GM23338 (cell line): ENCODE measurements around the gene PAF1. TPM values are rescaled to one million over a fixed set of nuclear protein-coding genes. Genes with fewer than 3 reads are reported as not detected.

Experiments
- ATAC-seq: fragments of 200-7000 bp; cut with Tn5 transposase; 3 replicates; pipeline ENCODE4 v1.9.1; 2020
- DNase-seq: peaks from one replicate; pipeline ENCODE4 v3.0.0-alpha.2; 2015; ENCODE audit warnings: low spot score
- H2AFZ ChIP-seq: fragments of 200-600 bp; sonication (generic); 2 replicates; pipeline ENCODE4 v1.8.0; 2016; ENCODE audit warnings: antibody characterized with exemption, mild to moderate bottlenecking, moderate library complexity
- H3F3A ChIP-seq: fragments of 200-600 bp; sonication (generic); replicated peaks from 2 replicates; pipeline ENCODE4 v1.8.0; 2017; ENCODE audit warnings: antibody characterized with exemption, mixed run types, low read depth
- H3K27ac ChIP-seq: fragments of 200-600 bp; sonication (generic); 2 replicates; pipeline ENCODE4 v1.6.1; 2016; ENCODE audit warnings: low read depth
- H3K27me3 ChIP-seq: fragments of 200-600 bp; sonication (generic); 2 replicates; pipeline ENCODE4 v1.8.0; 2016; ENCODE audit warnings: mild to moderate bottlenecking, mixed run types, moderate library complexity; ENCODE audit not compliant: insufficient read depth
- H3K36me3 ChIP-seq: fragments of 200-600 bp; sonication (generic); 2 replicates; pipeline ENCODE4 v1.8.0; 2016; ENCODE audit warnings: mild to moderate bottlenecking; ENCODE audit not compliant: insufficient read depth
- H3K4me1 ChIP-seq: fragments of 200-600 bp; sonication (generic); 2 replicates; pipeline ENCODE4 v1.8.0; 2016; ENCODE audit warnings: mild to moderate bottlenecking, moderate library complexity; ENCODE audit not compliant: insufficient read depth
- H3K4me2 ChIP-seq: fragments of 200-600 bp; sonication (generic); 2 replicates; pipeline ENCODE4 v1.7.1; 2017; ENCODE audit warnings: mixed run types
- H3K4me3 ChIP-seq: fragments of 200-600 bp; sonication (generic); 2 replicates; pipeline ENCODE4 v1.6.1; 2016; ENCODE audit warnings: mixed run types
- H3K79me2 ChIP-seq: fragments of 200-600 bp; sonication (generic); replicated peaks from 2 replicates; pipeline ENCODE4 v1.8.0; 2017; ENCODE audit warnings: mild to moderate bottlenecking; ENCODE audit not compliant: insufficient read depth
- H3K9me2 ChIP-seq: fragments of 200-600 bp; sonication (generic); 2 replicates; pipeline ENCODE4 v1.8.0; 2017; ENCODE audit not compliant: insufficient read depth
- H4K20me1 ChIP-seq: fragments of 200-600 bp; sonication (generic); replicated peaks from 2 replicates; pipeline ENCODE4 v1.8.0; 2017; ENCODE audit warnings: mild to moderate bottlenecking; ENCODE audit not compliant: insufficient read depth
- H3K27ac Mint-ChIP-seq: 2 replicates; pipeline ENCODE4 v1.8.0; 2020; ENCODE audit warnings: inconsistent platforms, mild to moderate bottlenecking, moderate library complexity, mixed read lengths
- H3K27me3 Mint-ChIP-seq: 3 replicates; pipeline ENCODE4 v1.8.0; 2022; ENCODE audit warnings: low read depth, mild to moderate bottlenecking, moderate library complexity, mixed read lengths, inconsistent platforms; ENCODE audit not compliant: insufficient read depth, poor library complexity
- H3K36me3 Mint-ChIP-seq: 3 replicates; pipeline ENCODE4 v1.8.0; 2021; ENCODE audit warnings: low read depth, mild to moderate bottlenecking, inconsistent platforms, moderate library complexity, mixed read lengths
- H3K4me1 Mint-ChIP-seq: 3 replicates; pipeline ENCODE4 v1.8.0; 2020; ENCODE audit warnings: mild to moderate bottlenecking, inconsistent platforms, mixed read lengths
- H3K4me3 Mint-ChIP-seq: 3 replicates; pipeline ENCODE4 v1.8.0; 2021; ENCODE audit warnings: moderate library complexity, mild to moderate bottlenecking, inconsistent platforms, mixed read lengths
- H3K9me3 Mint-ChIP-seq: 3 replicates; pipeline ENCODE4 v1.8.0; 2020; ENCODE audit warnings: moderate library complexity, mild to moderate bottlenecking, inconsistent platforms, mixed read lengths
- CREB1 ChIP-seq: fragments of 250-450 bp; sonication (Bioruptor Pico); IDR thresholded peaks from 2 replicates; pipeline ENCODE4 v1.5.0; 2020; ENCODE audit warnings: low read depth, mild to moderate bottlenecking, moderate library complexity
- CTCF ChIP-seq, 2 experiments: fragments of 200-600 bp in 1 of 2; sonication (generic) in 1 of 2; conservative IDR thresholded peaks; 2 replicates each; pipeline versions ENCODE4 v1.5.1 to v1.6.1; 2016 to 2017; ENCODE audit warnings: antibody characterized with exemption in 2 of 2, low read depth in 2 of 2, mild to moderate bottlenecking in 2 of 2, moderate library complexity in 1 of 2
- EZH2 ChIP-seq: fragments of 200-600 bp; sonication (generic); IDR thresholded peaks from one replicate; pipeline ENCODE4 v1.8.0; 2017; ENCODE audit warnings: antibody characterized with exemption, mild to moderate bottlenecking, low read depth; ENCODE audit not compliant: unreplicated experiment
- EZH2phosphoT487 ChIP-seq: fragments of 200-600 bp; sonication (generic); IDR thresholded peaks from one replicate; pipeline ENCODE4 v1.8.1; 2018; ENCODE audit warnings: antibody characterized with exemption; ENCODE audit not compliant: unreplicated experiment
- JUNB ChIP-seq: IDR thresholded peaks from one replicate; pipeline ENCODE4 v1.6.1; 2016; ENCODE audit warnings: antibody characterized with exemption; ENCODE audit not compliant: unreplicated experiment
- NANOG ChIP-seq: IDR thresholded peaks from 2 replicates; pipeline ENCODE4 v1.6.1; 2016; ENCODE audit warnings: antibody characterized with exemption, borderline replicate concordance
- POLR2AphosphoS5 ChIP-seq: IDR thresholded peaks from 2 replicates; pipeline ENCODE4 v1.6.1; 2016; ENCODE audit warnings: antibody characterized with exemption, low read depth
- REST ChIP-seq: IDR thresholded peaks from one replicate; pipeline ENCODE4 v1.6.1; 2018; ENCODE audit warnings: antibody characterized with exemption; ENCODE audit not compliant: unreplicated experiment
- ZNF114 ChIP-seq: fragments of 250-450 bp; sonication (Bioruptor Pico); IDR thresholded peaks from 2 replicates; pipeline ENCODE4 v1.5.0; 2020; ENCODE audit warnings: mild to moderate bottlenecking, moderate library complexity
- ZNF331 ChIP-seq: fragments of 250-450 bp; sonication (Bioruptor Pico); IDR thresholded peaks from 2 replicates; pipeline ENCODE4 v1.5.0; 2020; ENCODE audit warnings: low read depth, mild to moderate bottlenecking, moderate library complexity
- ZNF462 ChIP-seq: fragments of 250-450 bp; sonication (Bioruptor Pico); IDR thresholded peaks from 2 replicates; pipeline ENCODE4 v1.5.0; 2020; ENCODE audit warnings: mild to moderate bottlenecking, moderate library complexity
- polyA plus RNA-seq: library from polyadenylated mRNA; unstranded; fragments of >200 nt; fragmentation: Nextera tagmentation; extraction: Ambion mirVana; gene quantifications from 2 replicates; pipeline ENCODE4 v1.2.1, GENCODE V29; 2016
- total RNA-seq: library from RNA; depleted of rRNA; stranded (reverse); fragments of >200 nt; shearing (Covaris generic); gene quantifications from 2 replicates; pipeline ENCODE4 v1.2.3, GENCODE V29; 2014

The PAF1 gene
- total and polyA plus RNA-seq, 2 experiments from 2014 or later: 22.1 to 47.3 TPM

- Histone ChIP-seq H3K4me1 (no peaks in the 10 kb centered on the region), H3K27ac (no peak overlapping the region; the same call in 1 of the 2 replicates), H2AFZ (no peak overlapping the region), H3K27me3 (no peaks in the 10 kb centered on the region), H3K9me2 (no peaks in the 10 kb centered on the region), H3F3A (0 out of 2 replicates have a peak, but pooled peaks cover 6% of the 10 kb centered on the region), H3K36me3 (peaks cover 11% of the 10 kb centered on the region; the same call in 1 of the 2 replicates), H3K4me3 (no peak overlapping the region), H4K20me1 (peaks cover 3% of the 10 kb centered on the region; the same call in 1 of the 2 replicates), H3K79me2 (no peaks in the 10 kb centered on the region; the same call in 1 of the 2 replicates), H3K4me2 (no peak overlapping the region)
- DNase-seq: no peak
- H3K9me3 Mint-ChIP-seq: no peaks in the 10 kb centered on the region; the same call in 2 of the 3 replicates
- no peak for TF ChIP-seq JUNB
- no peak for TF ChIP-seq ZNF331
- TF ChIP-seq REST: no peak
- TF ChIP-seq CTCF (conservative IDR thresholded peaks at IDR 0.05; ENCODE audit: low read depth in 2 of 2): no peak
- no peak for TF ChIP-seq NANOG
- TF ChIP-seq CREB1 (CRISPR knock-in tag): no peak
- no peak for TF ChIP-seq EZH2
- no peak for TF ChIP-seq POLR2AphosphoS5
- no peak overlapping the region for H3K27ac Mint-ChIP-seq
- H3K4me1 Mint-ChIP-seq: peaks cover 1% of the 10 kb centered on the region
- ATAC-seq: no peak
- no peak overlapping the region for H3K4me3 Mint-ChIP-seq
- H3K27me3 Mint-ChIP-seq: peaks cover 10% of the 10 kb centered on the region
- H3K36me3 Mint-ChIP-seq: peaks cover 75% of the 10 kb centered on the region
These were observed 29.9 kb upstream of the PAF1 start for GRCh38 chr19:39420769-39421168.

GRCh38 chr19:39419003-39419402, 28.1 kb upstream of the PAF1 start:
- H3K4me1 ChIP-seq: peaks cover 10% of the 10 kb centered on the region; the same call in 1 of the 2 replicates
- no peak overlapping the region for H3K27ac ChIP-seq
- H3K4me3 ChIP-seq: no peak overlapping the region
- DNase-seq: no peak
- Mint-ChIP-seq H3K9me3 (no peaks in the 10 kb centered on the region; the same call in 2 of the 3 replicates), H3K4me3 (no peak overlapping the region), H3K36me3 (peaks cover 75% of the 10 kb centered on the region), H3K4me1 (peaks cover 15% of the 10 kb centered on the region), H3K27ac (no peak overlapping the region), H3K27me3 (peaks cover 13% of the 10 kb centered on the region)
- H3K27me3 ChIP-seq: no peaks in the 10 kb centered on the region
- H4K20me1 ChIP-seq: peaks cover 14% of the 10 kb centered on the region; the same call in 1 of the 2 replicates
- H3F3A ChIP-seq: peaks cover 13% of the 10 kb centered on the region; the same call in 1 of the 2 replicates
- ATAC-seq: no peak
- no peaks in the 10 kb centered on the region for H3K9me2 ChIP-seq
- H2AFZ ChIP-seq: no peak overlapping the region
- no peak overlapping the region for H3K4me2 ChIP-seq
- H3K79me2 ChIP-seq: peaks cover 10% of the 10 kb centered on the region
- peaks cover 11% of the 10 kb centered on the region; the same call in 1 of the 2 replicates for H3K36me3 ChIP-seq
- no peak for TF ChIP-seq POLR2AphosphoS5
- no peak for TF ChIP-seq JUNB
- no peak for TF ChIP-seq EZH2phosphoT487
- TF ChIP-seq ZNF462 (CRISPR knock-in tag): no peak
- no peak for TF ChIP-seq ZNF114 (CRISPR knock-in tag)
- no peak for TF ChIP-seq CREB1 (CRISPR knock-in tag)
